GM21515 (cell line): ENCODE data around the gene ZBTB44.

Experiments used
- ATAC-seq: cut with Tn5 transposase; IDR thresholded peaks from one replicate; pipeline ENCODE4 v1.9.1; 2021; ENCODE audit not compliant: unreplicated experiment

ZBTB44 gene

DNA sequence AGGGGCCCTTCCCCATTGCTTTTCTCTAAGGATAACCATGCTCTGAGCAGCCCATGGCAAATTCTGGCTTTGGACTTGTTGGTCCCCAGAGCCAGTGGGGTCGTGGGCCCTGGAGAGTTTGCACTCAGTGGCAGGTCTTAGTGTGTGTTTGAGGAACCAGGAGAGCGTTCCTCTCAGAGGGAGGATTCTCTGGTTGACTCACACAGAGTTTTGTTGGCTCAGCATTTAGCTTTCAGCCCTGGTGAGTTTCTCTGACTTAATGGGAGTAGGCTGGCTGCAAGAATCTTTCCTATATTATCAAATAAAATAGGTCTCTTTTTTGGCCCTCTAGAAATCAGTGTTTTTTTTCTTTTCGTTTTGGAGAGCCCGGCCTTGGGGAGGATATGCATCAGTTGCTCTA is 134.2 kb downstream of the ZBTB44 start:
- ATAC-seq, result peak; percentile 57

DNA sequence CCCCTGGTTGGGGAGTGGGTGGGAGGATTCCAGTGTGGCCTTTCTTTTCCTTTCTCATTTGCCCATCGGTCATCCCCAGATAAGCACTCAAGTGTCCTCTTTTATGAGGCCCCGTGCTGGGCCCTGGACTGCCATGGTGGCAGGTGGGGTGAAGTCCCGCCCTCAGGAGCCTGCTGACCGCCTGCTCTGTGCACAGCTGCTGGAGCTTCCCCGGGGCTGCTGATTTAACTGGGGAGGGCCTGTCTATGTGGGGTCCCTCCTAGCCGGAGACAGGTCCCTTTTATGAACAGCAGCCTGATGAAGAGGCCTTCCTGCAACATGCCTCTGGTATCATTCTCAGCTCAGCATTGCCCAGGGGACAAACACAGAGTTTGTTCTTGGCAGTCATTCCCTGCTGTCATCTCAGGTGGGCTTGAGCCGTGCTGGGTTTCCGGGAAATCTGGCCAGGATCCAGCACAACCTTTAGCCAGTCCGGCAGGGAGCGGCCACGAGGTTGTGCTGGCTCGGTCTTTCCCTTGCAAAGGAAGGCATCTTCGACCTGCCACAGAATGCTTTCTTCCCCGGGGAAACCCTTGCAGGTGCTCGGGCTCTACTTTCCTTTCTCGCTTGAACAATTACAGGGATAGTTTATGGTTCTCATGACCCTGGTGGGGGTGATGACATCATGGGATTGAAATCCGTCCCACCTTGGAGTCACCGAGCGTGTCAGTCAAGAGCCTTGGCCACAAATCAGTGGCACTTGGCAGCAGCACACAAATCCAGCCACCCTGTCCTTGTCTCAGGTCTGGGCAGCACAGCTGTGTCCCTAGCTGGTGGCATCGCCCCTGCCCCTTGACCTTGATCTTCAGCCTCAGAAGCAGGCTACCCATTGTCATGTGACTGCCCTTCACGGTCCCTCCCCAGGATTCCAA is 135.1 kb downstream of the ZBTB44 start:
- no peak for ATAC-seq

DNA sequence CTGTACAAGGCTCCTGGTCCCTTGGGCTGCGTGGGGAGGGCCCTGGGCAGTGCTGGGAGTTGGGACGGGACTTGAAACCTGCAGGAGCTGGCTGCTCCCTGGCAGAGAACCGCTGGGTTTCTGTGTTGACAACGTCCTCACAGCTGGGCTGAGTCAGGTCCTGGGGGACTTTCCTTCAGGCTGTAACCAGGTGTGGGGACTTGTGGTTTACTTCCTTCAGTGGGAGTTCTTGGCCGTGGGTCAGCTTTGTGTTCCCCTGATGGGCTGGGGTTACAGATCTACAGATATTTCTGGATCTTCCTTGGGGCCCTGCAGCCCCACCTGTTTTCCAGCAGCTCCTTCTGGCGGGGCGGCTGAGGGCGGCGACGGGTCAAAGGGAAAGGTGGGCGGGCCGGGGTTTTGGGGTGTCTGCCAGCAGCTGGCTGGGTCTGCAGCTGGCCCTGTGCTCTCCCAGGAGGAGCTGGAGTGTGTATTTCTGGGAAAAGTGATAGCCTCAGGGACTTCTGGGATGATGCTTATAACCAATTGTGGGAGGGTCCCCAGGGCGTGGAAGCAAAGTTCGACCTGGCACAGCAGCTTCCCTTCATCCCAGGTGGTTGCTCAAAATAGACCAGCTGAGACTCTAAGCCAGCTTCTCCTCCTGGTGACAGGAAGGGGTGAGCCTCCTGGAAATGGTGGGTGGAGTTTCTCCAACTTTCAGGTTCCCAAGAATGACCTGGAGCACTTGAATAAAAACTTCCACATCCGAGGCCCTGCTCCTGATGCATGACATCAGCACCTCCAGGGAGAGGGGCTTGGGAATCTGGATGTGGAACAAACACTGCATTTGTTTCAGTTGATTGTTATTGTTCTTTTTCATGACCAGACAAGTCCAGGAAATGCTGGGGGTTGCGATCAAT is 136.0 kb downstream of the ZBTB44 start:
- ATAC-seq, result no peak

DNA sequence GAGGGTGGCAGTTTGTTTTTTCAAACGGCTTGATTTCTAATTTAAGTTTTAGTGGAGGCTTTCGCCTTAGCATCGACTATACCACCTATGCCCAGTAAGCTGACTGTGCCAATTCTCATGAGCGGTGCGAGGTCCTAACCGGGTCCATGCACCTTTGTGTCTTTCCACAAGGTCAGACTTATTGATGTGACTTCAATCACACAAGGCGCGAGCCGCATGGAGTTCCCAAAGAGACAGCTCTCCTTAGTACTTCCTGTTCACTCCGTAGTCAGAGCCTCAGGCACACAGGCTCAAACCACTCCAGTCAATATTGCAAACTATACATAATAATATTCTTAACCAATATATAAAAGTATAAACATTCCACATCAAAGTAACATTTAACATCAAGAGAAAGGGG is 136.9 kb downstream of the ZBTB44 start:
- no peak for ATAC-seq
